Activated CD8-positive, alpha-beta memory T cell treated with anti-CD3 and anti-CD28 coated beads, Interleukin-2, amount 10 ng/mL, durations not matched to agents 7 days and 5 days (primary cell): Measurements from ENCODE around the gene GPR89A. TPM values are rescaled to one million over a fixed set of nuclear protein-coding genes. Genes with fewer than 3 reads are reported as not detected.
"Not testable (repeated sequence)": the region's sequence is repeated elsewhere in the genome, so short reads cannot be mapped to it uniquely, and the experiment has no call there.

Source experiments
- ATAC-seq: fragments of 150-1000 bp; cut with Tn5 transposase; one replicate; pipeline ENCODE4 v1.10.0; 2021; ENCODE audit warnings: moderate library complexity
- CTCF ChIA-PET: fragments of 350-600 bp; sonication (Branson Sonifier 250); formaldehyde crosslinking; loops from one replicate; lab custom pipeline; 2021; ENCODE audit warnings: antibody characterized with exemption; lab: Charles Lee
- DNase-seq: peaks from one replicate; pipeline ENCODE4 v3.0.0-alpha.2; 2020
- H3K27ac Mint-ChIP-seq: one replicate; pipeline ENCODE4 v1.8.0; 2021; ENCODE audit warnings: mild to moderate bottlenecking, mixed read lengths
- H3K27me3 Mint-ChIP-seq: one replicate; pipeline ENCODE4 v1.8.0; 2021; ENCODE audit warnings: mixed read lengths
- H3K36me3 Mint-ChIP-seq: one replicate; pipeline ENCODE4 v1.8.0; 2021; ENCODE audit warnings: mild to moderate bottlenecking, mixed read lengths
- H3K4me1 Mint-ChIP-seq: one replicate; pipeline ENCODE4 v1.8.0; 2021; ENCODE audit warnings: mixed read lengths
- H3K4me3 Mint-ChIP-seq: one replicate; pipeline ENCODE4 v1.8.0; 2021; ENCODE audit warnings: mild to moderate bottlenecking, moderate library complexity, mixed read lengths
- H3K9me3 Mint-ChIP-seq: one replicate; pipeline ENCODE4 v1.8.0; 2022; ENCODE audit warnings: low read depth, mixed read lengths
- total RNA-seq, 2 experiments: library from RNA; stranded (reverse); gene quantifications; one replicate each; pipeline ENCODE4 v1.2.3, GENCODE V29; 2021

The GPR89A gene
- total RNA-seq, 2 experiments from 2014 or later = 32.7 to 50.5 TPM

DNA sequence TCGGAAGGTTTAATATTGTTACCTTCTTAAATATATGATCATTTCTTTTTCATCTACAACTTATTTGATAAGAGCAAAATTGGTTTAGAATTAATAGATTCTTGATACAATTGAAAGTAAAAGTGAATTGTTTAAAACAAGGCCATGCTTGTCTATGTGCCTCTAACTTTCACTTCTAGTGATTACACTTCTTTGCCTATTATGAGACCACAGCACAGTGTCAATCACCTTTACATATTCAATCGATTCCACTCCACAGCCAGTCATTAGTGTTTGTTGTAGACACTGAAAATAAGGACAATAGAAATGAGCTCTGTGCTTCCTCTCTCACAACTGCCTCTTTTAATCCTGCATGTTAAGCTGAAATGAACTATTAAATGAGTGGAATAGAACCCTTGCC, 34.1 kb downstream of the GPR89A start:
- not testable (repeated sequence) for H3K4me3 Mint-ChIP-seq, H3K4me1 Mint-ChIP-seq

DNA sequence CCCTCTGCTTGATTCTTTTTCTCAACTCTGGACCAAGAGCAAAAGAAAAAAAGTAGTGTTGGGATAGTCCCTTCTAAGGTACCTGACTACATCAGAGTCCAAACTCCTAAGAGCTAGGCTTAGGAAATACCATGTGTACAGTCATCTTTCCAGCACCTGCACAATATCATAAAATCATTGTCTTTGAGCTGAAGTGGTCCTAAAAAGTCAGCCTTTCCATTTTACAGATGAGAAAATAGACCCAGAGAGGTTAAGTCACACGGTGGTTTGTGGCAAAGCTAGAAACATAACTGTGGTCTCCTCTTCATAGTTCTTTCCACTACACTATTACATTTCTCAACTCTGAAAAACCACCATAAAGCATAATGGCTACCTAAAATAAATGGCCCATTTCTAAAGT, 36.2 kb downstream of the GPR89A start:
- H3K27ac Mint-ChIP-seq, CTCF ChIA-PET, H3K4me1 Mint-ChIP-seq, H3K36me3 Mint-ChIP-seq, DNase-seq, H3K27me3 Mint-ChIP-seq, H3K4me3 Mint-ChIP-seq, H3K9me3 Mint-ChIP-seq: not testable (repeated sequence)
- peak; percentile 86 for ATAC-seq

More for the DNA sequence above, 34.1 kb downstream of the GPR89A start:
- H3K9me3 Mint-ChIP-seq, ATAC-seq, H3K36me3 Mint-ChIP-seq, H3K27ac Mint-ChIP-seq, CTCF ChIA-PET, DNase-seq, H3K27me3 Mint-ChIP-seq: not testable (repeated sequence)

DNA sequence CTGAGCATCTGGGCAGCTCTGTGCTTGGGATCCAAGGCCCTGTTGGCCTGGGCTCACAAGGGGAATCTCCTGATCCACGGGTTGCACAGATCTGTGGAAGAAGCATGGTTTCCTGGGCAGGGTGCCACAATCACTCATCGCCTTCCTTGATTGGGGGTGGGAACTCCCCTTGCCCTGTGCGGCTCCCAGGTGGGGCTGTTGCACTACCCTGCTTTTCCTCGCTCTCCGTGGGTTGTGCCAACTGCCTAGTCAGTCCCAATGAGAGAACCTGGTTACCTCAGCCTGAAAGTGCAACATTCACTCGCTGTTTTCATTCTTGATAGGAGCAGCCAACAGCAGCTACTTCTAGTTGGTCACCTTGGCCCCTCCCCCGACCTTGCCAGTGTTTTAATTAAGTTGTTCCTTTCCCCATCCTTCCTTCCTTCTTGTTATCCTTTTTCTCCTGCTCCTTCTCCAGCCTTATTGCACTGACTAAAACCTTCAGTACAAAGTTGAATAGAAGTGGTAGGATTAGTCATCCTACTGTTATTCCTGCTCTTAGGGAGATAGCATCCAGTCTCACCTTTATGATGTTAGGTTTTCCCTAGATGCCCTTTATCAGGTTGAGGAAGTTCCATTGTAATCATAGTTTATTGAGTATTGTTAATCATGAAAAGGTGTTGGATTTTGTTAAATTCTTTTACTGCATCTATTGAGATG, 48.6 kb downstream of the GPR89A start:
- H3K27ac Mint-ChIP-seq, H3K4me1 Mint-ChIP-seq, ATAC-seq: not testable (repeated sequence)

DNA sequence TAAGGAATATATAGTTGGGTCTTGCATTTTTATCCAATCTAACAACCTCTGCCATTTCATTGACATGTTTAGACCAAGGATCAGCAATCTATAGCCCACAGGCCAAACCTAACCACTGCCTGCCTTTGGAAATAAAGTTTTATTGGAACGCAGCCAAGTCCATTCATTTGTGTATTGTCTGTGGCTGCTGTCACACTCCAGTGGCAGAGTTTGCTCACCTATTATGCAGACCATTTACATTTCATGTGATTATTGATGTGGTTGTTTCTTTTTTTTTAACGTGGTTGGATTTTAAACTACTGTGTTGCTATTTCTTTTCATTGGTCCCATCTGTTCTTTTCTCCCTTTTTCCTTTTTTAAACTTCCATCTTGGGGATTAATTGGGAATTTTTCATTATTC, 54.7 kb downstream of the GPR89A start:
- CTCF ChIA-PET, H3K36me3 Mint-ChIP-seq, H3K27ac Mint-ChIP-seq, DNase-seq, H3K4me3 Mint-ChIP-seq, H3K27me3 Mint-ChIP-seq, H3K9me3 Mint-ChIP-seq, ATAC-seq, H3K4me1 Mint-ChIP-seq: not testable (repeated sequence)

More for the DNA sequence above, 48.6 kb downstream of the GPR89A start:
- DNase-seq, H3K4me3 Mint-ChIP-seq, H3K36me3 Mint-ChIP-seq, H3K27me3 Mint-ChIP-seq, H3K9me3 Mint-ChIP-seq, CTCF ChIA-PET: not testable (repeated sequence)

DNA sequence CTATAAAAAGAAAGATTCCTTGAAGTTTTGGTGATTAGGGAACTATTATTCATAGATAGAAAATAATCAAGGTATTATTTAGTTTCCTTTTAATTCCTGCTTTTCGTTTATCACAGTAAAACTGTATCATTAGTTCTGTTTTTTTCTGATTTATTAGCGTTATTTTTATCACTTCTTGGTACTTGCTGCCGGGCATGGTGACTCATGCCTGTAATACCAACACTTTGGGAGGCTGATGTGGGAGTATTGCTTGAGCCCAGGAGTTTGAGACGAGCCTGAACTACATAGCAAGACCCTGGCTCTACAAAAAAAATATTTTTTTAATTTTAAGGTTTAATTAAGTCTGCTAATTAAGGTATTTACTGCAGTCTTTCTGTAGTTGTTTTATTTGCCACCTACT, 57.2 kb downstream of the GPR89A start:
- ATAC-seq, DNase-seq, H3K9me3 Mint-ChIP-seq, H3K27me3 Mint-ChIP-seq, H3K4me3 Mint-ChIP-seq, H3K27ac Mint-ChIP-seq, H3K4me1 Mint-ChIP-seq, CTCF ChIA-PET: not testable (repeated sequence)
- peaks cover 12% of the 10 kb centered on the region for H3K36me3 Mint-ChIP-seq

DNA sequence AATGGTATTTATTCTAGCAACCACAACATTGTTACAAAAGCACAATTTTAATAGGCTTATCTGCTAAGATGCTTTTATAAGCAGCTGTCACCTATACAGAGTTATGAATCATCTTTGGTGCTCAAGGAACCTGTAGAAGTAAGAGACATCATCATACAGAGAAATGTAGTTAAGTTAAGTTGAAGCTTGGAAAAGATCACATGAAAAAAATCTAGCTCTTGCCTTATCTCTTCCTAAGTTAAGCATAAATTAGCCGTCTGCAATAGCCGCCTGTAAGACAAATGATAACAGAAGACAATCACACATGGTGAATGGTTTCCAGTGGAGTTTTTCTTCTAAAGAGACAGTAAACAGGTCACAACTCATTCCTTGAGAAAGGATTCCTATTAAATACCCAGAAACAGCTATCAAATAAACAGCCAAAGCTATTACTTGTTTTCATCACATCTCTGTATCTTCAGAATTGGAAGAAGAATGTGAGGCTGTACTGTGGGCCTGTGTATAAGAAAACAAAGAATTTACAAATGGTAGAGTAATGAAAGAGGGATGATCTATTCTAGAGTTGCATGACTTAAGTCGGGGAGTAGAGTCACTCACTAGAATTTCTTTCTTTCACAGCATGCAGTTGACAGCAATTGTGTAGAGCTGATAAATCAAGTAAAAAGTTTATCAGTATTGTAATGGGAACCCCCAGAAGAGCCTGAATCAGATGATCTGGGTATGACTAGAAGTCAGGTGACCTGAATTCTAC, 63.4 kb downstream of the GPR89A start:
- DNase-seq, H3K27me3 Mint-ChIP-seq, ATAC-seq, H3K9me3 Mint-ChIP-seq, CTCF ChIA-PET, H3K4me3 Mint-ChIP-seq: not testable (repeated sequence)
- H3K4me1 Mint-ChIP-seq = peaks cover 19% of the 10 kb centered on the region
- H3K27ac Mint-ChIP-seq = peak overlapping the region; percentile 18
- H3K36me3 Mint-ChIP-seq = peaks cover 19% of the 10 kb centered on the region

DNA sequence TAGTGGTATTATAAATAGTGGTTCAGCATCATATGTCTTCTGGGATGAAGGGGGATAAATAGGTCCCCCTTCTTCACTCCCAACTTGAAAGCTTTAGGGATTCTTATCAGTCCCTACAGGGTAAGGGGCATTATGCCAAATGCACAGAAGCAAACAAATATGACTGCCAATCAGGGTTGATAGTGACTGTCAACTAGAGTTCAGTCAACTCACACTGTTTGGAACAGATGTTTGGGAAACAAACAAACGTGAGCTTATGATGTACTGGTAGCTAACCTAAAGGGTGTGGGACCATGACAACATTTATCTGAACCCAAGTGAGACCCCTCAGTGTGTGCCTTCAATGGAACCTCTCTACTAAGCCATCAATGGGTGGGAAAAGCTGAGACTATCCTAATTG, 65.4 kb downstream of the GPR89A start:
- Mint-ChIP-seq H3K4me1 (peaks cover 18% of the 10 kb centered on the region), H3K36me3 (peaks cover 12% of the 10 kb centered on the region)
- ATAC-seq, H3K27me3 Mint-ChIP-seq, H3K27ac Mint-ChIP-seq, DNase-seq, CTCF ChIA-PET, H3K4me3 Mint-ChIP-seq, H3K9me3 Mint-ChIP-seq: not testable (repeated sequence)

DNA sequence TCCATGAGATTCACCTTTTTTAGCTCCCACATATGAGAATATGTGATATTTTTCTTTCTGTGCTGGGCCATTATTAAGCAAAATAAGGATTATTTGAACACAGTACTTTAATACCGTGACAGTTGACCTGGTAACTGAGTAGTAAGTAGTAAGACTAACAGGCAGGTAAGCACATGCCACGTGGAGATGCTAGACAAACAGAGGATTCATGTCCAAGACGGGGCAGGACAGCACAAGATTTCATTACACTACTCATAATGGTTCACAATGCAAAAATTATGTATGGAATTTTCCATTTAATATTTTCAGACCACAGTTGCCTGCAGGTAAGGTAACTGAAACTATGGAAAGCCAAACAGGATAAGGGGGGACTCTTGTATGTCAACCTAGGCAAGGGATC, 77.1 kb downstream of the GPR89A start:
- ATAC-seq, H3K9me3 Mint-ChIP-seq, DNase-seq, H3K4me3 Mint-ChIP-seq, CTCF ChIA-PET, H3K27me3 Mint-ChIP-seq, H3K36me3 Mint-ChIP-seq, H3K27ac Mint-ChIP-seq: not testable (repeated sequence)
- H3K4me1 Mint-ChIP-seq = peaks cover 13% of the 10 kb centered on the region

DNA sequence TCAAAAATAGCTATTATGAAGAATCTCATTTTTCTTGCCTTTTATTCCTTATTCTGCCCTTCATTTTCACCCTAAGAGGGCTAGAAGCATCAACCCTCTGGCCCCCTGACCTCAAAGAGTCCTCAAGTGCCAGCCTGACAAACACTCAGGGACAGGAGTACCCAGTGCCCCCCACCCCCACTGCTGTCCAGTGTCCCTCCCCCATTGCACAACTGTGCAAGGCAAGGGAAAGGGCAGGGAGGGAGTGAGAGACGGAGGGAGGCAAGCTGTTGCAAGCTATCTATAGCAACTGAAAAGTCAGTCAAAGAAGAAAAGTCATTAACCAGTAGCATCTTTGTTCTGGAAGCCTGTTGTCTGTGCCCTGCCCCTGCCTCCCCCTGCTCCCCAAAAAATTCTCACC, 78.3 kb downstream of the GPR89A start:
- CTCF ChIA-PET, ATAC-seq, DNase-seq, H3K36me3 Mint-ChIP-seq, H3K4me3 Mint-ChIP-seq, H3K9me3 Mint-ChIP-seq, H3K27ac Mint-ChIP-seq, H3K27me3 Mint-ChIP-seq: not testable (repeated sequence)
- H3K4me1 Mint-ChIP-seq = peaks cover 25% of the 10 kb centered on the region

DNA sequence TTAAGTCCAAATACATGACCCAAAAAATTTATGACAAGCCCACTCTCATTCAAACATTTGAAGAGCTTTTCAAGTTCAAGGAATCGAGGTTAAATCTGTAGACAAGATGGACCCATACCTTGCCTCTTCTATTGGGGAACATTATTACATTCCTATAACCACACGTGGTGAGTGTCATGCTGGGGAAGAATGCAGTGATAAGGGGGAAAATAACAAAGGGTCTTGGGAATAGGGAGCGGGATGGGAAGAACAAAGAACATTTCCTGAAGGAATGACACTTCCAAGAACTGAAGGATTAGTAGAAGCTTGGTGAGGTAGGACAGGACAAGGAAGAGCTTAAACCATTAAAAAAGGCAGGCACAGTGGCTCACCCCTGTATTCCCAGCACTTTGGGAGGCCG, 80.5 kb downstream of the GPR89A start:
- ATAC-seq (no peak), DNase-seq (no peak)
- Mint-ChIP-seq H3K36me3 (peaks cover 5% of the 10 kb centered on the region), H3K4me1 (peaks cover 31% of the 10 kb centered on the region), H3K9me3 (no peaks in the 10 kb centered on the region), H3K27me3 (no peaks in the 10 kb centered on the region), H3K4me3 (no peak overlapping the region), H3K27ac (no peak overlapping the region)
- CTCF ChIA-PET = interaction anchor here (1.2 to 2.5 kb wide), 4 partner anchors 14 to 158 kb away, joined by 3 to 15 read pairs (median 4); partner anchors contain the start of genes CD160 and NUDT17

DNA sequence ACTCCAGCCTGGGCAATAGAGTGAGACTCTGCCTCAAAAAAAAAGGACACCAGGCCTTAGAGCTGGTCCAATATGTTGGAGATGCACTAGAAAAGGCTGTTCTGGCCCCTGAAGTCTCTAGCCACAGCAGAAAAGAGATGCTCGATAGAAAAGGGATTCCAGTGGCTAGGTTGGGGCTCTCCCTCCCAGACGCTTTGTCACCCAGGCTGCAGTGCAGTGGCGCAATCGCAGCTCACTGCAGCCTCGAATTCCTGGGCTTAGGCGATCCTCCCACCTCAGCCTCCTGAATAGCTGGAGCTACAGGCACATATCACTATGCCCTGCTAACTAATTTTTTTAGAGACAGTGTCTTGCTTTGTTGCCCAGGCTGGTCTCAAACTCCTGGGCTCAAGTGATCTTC, 81.1 kb downstream of the GPR89A start:
- peak overlapping the region; percentile 83 for H3K27ac Mint-ChIP-seq
- CTCF ChIA-PET = interaction anchor here (1.2 to 2.5 kb wide), 4 partner anchors 14 to 157 kb away, joined by 3 to 15 read pairs (median 4); partner anchors contain the start of genes CD160 and NUDT17
- H3K4me3 Mint-ChIP-seq = no peak overlapping the region
- H3K4me1 Mint-ChIP-seq = peaks cover 31% of the 10 kb centered on the region
- ATAC-seq (no peak), DNase-seq (no peak)
- H3K9me3 Mint-ChIP-seq = no peaks in the 10 kb centered on the region
- H3K27me3 Mint-ChIP-seq = no peaks in the 10 kb centered on the region
- H3K36me3 Mint-ChIP-seq = peaks cover 5% of the 10 kb centered on the region

DNA sequence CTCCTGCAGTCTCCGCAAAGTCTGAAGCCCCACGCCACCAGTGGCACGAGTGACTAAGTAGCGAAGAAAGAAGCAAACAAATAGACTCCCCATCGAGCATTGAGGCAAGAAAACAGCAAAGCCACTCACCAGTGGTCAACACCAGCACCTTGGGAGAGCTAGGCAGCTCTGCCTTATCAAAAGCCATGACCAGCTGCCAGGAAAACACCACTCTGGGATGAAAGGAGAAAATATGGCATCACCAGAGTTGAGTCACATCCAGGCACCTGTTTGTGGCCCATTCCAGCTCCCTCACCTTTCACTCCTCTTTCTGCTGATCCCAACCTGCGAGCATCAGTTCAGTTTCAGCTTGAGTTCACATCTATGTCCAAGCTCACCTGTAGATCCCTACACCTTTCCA, 82.1 kb downstream of the GPR89A start:
- H3K27me3 Mint-ChIP-seq = no peaks in the 10 kb centered on the region
- ATAC-seq (no peak), DNase-seq (no peak)
- H3K4me1 Mint-ChIP-seq = peaks cover 32% of the 10 kb centered on the region
- peaks cover 5% of the 10 kb centered on the region for H3K36me3 Mint-ChIP-seq
- H3K9me3 Mint-ChIP-seq = no peaks in the 10 kb centered on the region
- H3K4me3 Mint-ChIP-seq = no peak overlapping the region
- H3K27ac Mint-ChIP-seq = peak overlapping the region; percentile 83
- CTCF ChIA-PET = interaction anchor here (1.7 to 2.5 kb wide), 2 partner anchors 31 to 156 kb away, joined by 4 to 15 read pairs; partner anchors contain the start of gene NUDT17

DNA sequence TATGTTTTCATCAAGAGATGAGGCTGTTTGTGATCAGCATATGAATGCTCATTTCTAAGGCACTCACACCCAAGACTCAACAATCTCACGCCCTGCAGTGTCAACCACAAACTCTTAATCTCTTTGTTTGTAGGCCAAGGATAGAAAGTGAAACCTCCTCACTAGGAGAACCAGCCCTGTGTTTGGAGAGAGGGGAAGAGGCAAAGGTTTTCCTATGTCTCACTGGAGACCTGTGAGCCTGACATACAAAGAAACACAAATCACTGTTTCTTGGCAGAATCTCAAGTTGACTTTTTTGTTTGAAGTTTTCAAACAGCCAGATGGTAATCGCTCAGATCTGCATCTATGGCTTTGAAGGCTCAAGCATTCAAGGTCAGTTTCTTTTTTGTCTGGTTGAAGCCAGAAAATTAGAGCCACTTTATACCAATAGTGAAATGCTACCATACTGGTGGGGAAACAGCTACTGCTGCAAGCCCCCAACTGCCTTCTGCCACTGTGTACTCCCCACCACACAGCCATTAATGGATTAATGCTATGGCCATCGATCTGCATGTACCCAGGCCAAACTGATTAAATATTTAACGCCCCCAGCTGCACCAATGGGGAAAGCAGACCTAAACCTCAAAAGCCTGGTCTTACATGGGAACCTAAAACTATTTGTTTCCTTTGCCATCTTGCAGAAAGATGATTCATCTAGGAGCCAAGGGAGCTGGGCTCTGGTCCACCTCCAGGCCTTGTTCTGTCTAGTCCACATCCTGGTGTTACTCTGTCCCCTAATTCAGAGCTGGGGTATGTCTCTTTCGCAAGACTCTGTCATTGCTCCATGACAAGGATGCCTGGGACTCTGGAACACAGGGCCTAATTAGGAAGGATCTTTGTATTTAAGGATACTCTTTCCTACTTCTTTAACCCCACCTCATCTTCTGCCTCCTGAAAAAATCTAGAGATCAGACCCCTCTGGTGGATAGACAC, 83.1 kb downstream of the GPR89A start:
- Mint-ChIP-seq H3K27me3 (no peaks in the 10 kb centered on the region), H3K27ac (peak overlapping the region; percentile 83), H3K36me3 (peaks cover 5% of the 10 kb centered on the region), H3K4me3 (peak overlapping the region; percentile 37), H3K4me1 (peaks cover 32% of the 10 kb centered on the region), H3K9me3 (no peaks in the 10 kb centered on the region)
- CTCF ChIA-PET = interaction anchor here (1.5 to 2.5 kb wide), 2 partner anchors 19 to 30 kb away, joined by 3 to 15 read pairs; no protein-coding TSS in a partner anchor
- ATAC-seq (peak; percentile 98), DNase-seq (peak; percentile 83)
